Measurements from ENCODE around the gene SI. TPM values are rescaled to one million over a fixed set of nuclear protein-coding genes. Genes with fewer than 3 reads are reported as not detected.

SI gene
- total and polyA plus RNA-seq, 9 of the 15 experiments (the other 6 are each of a cell fraction or from before 2014, with no cell fraction given) = not detected

DNA sequence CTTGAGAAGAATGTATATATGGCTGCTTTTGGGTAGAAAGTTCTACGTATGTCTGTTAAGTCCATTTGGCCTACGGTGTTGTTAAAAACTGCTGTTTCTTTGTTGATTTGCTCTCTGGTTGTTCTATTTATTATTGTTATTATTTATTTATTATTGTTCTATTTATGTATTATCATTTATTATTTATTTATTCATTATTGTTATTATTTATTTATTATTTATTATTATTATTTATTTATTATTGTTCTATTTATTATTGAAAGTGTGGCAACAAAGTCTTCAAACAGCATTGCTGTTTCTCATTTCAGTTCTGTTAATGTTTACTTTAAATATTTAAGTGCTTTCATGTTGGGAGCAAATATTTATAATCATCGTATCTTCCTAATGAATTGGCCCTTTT lies 66.7 kb downstream of the SI start:
- H3K36me3 ChIP-seq (ENCODE audit: control insufficient read depth, insufficient read depth, low read length) = no peaks in the 10 kb centered on the region
- no peaks in the 10 kb centered on the region for H3K79me2 ChIP-seq (ENCODE audit: control insufficient read depth, insufficient read depth, low read length)
- ChIA-PET CTCF (ENCODE audit: low intra/inter-chr PET ratio) (no interaction called here), POLR2A (no interaction called here)
- H3K4me2 ChIP-seq (ENCODE audit: insufficient read depth, low read length) = no peak overlapping the region
- H3K4me3 ChIP-seq = no peak overlapping the region
- FAIRE-seq = no peak
- no TSS peak for BruUV-seq (replicated peaks)
- no peak overlapping the region for H3K9ac ChIP-seq (ENCODE audit: insufficient read depth in 1 of 2, low read depth in 2 of 2, low read length in 2 of 2)
- H3K9me3 ChIP-seq (replicated peaks; ENCODE audit: control insufficient read depth, insufficient read depth, low read depth, low read length) = no peaks in the 10 kb centered on the region; the same call in 1 of the 2 replicates
- in situ Hi-C loops (cut with MboI) = no loop called here
- 6% methylated on average over 3 of the region's 3 CpGs for WGBS (ENCODE audit: insufficient coverage, low coverage, missing lambda C conversion rate)
- no peak for DNase-seq (ENCODE audit: extremely low read depth in 1 of 4, low spot score in 3 of 4)
- H3K9me1 ChIP-seq (ENCODE audit: control insufficient read depth, insufficient read depth, low read length) = no peaks in the 10 kb centered on the region
- intact Hi-C loops (cut with micrococcal nuclease) = no loop called here
- no peaks in the 10 kb centered on the region for H3K27me3 ChIP-seq (ENCODE audit: control insufficient read depth in 2 of 2, insufficient read depth in 2 of 2, low read length in 2 of 2)
- no peak overlapping the region for H2AFZ ChIP-seq (ENCODE audit: low read depth, low read length)
- no peaks in the 10 kb centered on the region for H4K20me1 ChIP-seq (replicated peaks; ENCODE audit: control insufficient read depth, insufficient read depth, low read length)
- no peak overlapping the region for H3K27ac ChIP-seq (ENCODE audit: extremely low read depth, low read depth, low read length)
- no peak for ATAC-seq
- no peaks in the 10 kb centered on the region for H3K4me1 ChIP-seq (replicated peaks in 1 of 2; ENCODE audit: control insufficient read depth in 2 of 2, insufficient read depth in 2 of 2, low read length in 2 of 2)
- TF ChIP-seq TEAD2 (tag; IDR thresholded peaks at IDR 0.05) (no peak), PTTG1 (tag; IDR thresholded peaks at IDR 0.05; ENCODE audit: low read depth) (no peak), SRSF1 (IDR thresholded peaks at IDR 0.05; ENCODE audit: low read depth, low read length) (no peak), NR2F6 (CRISPR knock-in tag; IDR thresholded peaks at IDR 0.05) (no peak), ZFP1 (CRISPR knock-in tag; IDR thresholded peaks at IDR 0.05) (no peak), ARID2 (IDR thresholded peaks at IDR 0.05) (no peak), SPI1 (IDR thresholded peaks at IDR 0.05; ENCODE audit: borderline replicate concordance, low read depth, low read length) (no peak), CC2D1A (IDR thresholded peaks at IDR 0.05) (no peak), NCOA4 (IDR thresholded peaks at IDR 0.05; ENCODE audit: partially characterized antibody) (no peak), NFE2 (IDR thresholded peaks at IDR 0.05; ENCODE audit: low read depth) (no peak)
- TF ChIP-seq, protein P1, sequence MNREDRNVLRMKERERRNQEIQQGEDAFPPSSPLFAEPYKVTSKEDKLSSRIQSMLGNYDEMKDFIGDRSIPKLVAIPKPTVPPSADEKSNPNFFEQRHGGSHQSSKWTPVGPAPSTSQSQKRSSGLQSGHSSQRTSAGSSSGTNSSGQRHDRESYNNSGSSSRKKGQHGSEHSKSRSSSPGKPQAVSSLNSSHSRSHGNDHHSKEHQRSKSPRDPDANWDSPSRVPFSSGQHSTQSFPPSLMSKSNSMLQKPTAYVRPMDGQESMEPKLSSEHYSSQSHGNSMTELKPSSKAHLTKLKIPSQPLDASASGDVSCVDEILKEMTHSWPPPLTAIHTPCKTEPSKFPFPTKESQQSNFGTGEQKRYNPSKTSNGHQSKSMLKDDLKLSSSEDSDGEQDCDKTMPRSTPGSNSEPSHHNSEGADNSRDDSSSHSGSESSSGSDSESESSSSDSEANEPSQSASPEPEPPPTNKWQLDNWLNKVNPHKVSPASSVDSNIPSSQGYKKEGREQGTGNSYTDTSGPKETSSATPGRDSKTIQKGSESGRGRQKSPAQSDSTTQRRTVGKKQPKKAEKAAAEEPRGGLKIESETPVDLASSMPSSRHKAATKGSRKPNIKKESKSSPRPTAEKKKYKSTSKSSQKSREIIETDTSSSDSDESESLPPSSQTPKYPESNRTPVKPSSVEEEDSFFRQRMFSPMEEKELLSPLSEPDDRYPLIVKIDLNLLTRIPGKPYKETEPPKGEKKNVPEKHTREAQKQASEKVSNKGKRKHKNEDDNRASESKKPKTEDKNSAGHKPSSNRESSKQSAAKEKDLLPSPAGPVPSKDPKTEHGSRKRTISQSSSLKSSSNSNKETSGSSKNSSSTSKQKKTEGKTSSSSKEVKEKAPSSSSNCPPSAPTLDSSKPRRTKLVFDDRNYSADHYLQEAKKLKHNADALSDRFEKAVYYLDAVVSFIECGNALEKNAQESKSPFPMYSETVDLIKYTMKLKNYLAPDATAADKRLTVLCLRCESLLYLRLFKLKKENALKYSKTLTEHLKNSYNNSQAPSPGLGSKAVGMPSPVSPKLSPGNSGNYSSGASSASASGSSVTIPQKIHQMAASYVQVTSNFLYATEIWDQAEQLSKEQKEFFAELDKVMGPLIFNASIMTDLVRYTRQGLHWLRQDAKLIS (CRISPR knock-in tag; IDR thresholded peaks at IDR 0.05) = no peak
- TF ChIP-seq, protein P2, sequence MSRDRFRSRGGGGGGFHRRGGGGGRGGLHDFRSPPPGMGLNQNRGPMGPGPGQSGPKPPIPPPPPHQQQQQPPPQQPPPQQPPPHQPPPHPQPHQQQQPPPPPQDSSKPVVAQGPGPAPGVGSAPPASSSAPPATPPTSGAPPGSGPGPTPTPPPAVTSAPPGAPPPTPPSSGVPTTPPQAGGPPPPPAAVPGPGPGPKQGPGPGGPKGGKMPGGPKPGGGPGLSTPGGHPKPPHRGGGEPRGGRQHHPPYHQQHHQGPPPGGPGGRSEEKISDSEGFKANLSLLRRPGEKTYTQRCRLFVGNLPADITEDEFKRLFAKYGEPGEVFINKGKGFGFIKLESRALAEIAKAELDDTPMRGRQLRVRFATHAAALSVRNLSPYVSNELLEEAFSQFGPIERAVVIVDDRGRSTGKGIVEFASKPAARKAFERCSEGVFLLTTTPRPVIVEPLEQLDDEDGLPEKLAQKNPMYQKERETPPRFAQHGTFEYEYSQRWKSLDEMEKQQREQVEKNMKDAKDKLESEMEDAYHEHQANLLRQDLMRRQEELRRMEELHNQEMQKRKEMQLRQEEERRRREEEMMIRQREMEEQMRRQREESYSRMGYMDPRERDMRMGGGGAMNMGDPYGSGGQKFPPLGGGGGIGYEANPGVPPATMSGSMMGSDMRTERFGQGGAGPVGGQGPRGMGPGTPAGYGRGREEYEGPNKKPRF (IDR thresholded peaks at IDR 0.05; ENCODE audit: low read depth, low read length) = no peak
- TF ChIP-seq, protein P3, sequence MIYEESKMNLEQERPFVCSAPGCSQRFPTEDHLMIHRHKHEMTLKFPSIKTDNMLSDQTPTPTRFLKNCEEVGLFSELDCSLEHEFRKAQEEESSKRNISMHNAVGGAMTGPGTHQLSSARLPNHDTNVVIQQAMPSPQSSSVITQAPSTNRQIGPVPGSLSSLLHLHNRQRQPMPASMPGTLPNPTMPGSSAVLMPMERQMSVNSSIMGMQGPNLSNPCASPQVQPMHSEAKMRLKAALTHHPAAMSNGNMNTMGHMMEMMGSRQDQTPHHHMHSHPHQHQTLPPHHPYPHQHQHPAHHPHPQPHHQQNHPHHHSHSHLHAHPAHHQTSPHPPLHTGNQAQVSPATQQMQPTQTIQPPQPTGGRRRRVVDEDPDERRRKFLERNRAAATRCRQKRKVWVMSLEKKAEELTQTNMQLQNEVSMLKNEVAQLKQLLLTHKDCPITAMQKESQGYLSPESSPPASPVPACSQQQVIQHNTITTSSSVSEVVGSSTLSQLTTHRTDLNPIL (CRISPR knock-in tag; IDR thresholded peaks at IDR 0.05) = no peak
- TF ChIP-seq, protein P4, sequence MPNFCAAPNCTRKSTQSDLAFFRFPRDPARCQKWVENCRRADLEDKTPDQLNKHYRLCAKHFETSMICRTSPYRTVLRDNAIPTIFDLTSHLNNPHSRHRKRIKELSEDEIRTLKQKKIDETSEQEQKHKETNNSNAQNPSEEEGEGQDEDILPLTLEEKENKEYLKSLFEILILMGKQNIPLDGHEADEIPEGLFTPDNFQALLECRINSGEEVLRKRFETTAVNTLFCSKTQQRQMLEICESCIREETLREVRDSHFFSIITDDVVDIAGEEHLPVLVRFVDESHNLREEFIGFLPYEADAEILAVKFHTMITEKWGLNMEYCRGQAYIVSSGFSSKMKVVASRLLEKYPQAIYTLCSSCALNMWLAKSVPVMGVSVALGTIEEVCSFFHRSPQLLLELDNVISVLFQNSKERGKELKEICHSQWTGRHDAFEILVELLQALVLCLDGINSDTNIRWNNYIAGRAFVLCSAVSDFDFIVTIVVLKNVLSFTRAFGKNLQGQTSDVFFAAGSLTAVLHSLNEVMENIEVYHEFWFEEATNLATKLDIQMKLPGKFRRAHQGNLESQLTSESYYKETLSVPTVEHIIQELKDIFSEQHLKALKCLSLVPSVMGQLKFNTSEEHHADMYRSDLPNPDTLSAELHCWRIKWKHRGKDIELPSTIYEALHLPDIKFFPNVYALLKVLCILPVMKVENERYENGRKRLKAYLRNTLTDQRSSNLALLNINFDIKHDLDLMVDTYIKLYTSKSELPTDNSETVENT (CRISPR knock-in tag; IDR thresholded peaks at IDR 0.05) = no peak
